HL-60/S4 treated with phorbol 12-myristate 13-acetate at 8.2 ng/mL for 4 days and 3 days (cell line): Measurements from ENCODE around the gene GDF7.

ENCODE experiments used
- in situ Hi-C: fragments of 300-500 bp; cut with MboI; formaldehyde crosslinking; loops from 2 replicates; pipeline ENCODE4 v1.15.0; 2022; ENCODE audit warnings: low sequenced_read_pairs

GDF7 gene

GRCh38 chr2:20666304-20667150 lies at the start of gene GDF7:
GDF7 (plus strand) TSS chr2:20667144; CDS start chr2:20667240, 96 bp downstream.
- in situ Hi-C loops: loop anchor here (10.0 kb wide), 1 partner anchor 298 kb away; no protein-coding TSS in a partner anchor

DNA sequence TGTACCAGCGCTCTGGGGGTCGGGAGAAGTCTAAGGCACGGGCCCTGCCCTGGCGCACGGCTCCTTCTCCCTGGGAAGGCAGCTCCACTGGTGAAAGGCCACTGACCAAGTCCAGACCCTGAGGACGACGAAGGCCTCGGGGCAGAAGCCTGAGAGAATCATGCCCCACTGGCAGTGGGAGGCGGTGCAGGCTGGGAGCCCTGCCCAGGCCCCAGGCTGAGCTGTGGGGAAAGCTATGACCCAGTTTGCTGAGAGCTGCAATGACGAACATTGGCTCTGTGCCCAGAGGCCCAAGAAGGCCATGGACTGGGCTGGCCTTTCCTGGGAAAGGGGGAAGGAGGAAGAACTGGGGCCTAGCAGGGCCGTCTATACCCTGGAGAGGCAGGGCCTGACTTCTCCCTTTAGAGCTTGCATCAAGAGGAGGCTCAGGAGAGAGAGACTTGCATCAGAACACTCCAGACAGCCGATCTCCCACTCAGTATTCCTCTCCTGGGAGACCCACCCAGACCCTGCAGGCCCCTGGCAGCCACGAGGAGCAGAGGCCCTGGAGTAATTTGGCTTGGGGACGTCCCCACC lies 49.0 kb upstream of the GDF7 start:
- in situ Hi-C loops: no loop called here

- in situ Hi-C loops: no loop called here
These were observed 48.5 kb upstream of the GDF7 start for GRCh38 chr2:20618468-20618885.

- in situ Hi-C loops: no loop called here
These were observed 47.9 kb upstream of the GDF7 start for GRCh38 chr2:20618886-20619521.

DNA sequence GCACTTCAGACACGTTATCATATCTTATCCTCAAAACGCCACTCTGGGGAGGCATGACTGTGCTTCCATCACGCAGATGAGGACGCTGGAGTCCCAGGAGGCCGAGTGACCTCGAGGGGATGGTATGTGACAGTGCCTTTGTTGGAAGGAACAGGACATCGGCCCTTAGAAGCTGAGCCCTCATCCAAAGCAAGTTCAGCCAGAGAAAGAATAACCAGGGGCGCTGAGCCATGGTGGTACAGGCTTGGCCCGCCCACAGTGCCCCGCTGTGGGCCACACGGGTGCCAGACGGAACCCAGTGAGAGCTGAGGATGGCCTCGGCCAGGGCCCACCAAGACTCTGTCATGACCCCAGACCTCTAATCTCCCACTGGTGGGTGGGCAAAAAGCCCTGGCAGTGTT lies 47.3 kb upstream of the GDF7 start:
- in situ Hi-C loops: no loop called here

GRCh38 chr2:20620271-20620681 lies 46.7 kb upstream of the GDF7 start:
- in situ Hi-C loops: no loop called here

DNA sequence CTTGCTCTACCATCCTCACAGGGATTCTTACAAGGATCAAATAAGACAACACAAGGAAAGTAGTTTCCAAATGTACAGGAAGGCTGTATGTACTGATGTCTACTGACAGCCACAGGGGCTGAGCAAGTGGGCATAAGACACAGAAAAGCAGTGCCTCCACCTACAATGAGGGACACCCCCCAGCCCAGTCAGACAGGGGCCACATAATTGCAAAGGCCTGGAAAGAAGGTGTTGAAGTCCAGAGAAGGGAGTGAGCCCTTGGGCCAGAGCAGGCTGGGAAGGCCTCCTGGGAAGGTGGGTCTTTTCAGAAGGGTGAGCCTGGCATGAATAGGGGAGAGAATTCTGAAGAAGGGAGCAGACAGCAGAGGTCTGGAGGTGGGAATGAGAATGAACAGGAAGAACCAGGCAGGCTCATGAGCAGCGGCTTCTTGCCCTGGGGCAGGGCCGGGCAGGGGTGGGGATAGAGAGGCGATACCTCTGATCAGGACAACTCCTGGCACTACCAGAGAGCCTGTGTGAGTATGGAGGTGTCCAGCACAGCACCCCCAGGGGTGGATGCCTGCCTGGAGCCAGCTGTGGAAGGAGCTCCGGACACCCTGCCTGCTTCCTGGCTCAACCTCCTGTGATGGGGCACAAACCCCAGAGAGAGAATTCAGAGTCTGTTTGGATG lies 46.1 kb upstream of the GDF7 start:
- in situ Hi-C loops: no loop called here

DNA sequence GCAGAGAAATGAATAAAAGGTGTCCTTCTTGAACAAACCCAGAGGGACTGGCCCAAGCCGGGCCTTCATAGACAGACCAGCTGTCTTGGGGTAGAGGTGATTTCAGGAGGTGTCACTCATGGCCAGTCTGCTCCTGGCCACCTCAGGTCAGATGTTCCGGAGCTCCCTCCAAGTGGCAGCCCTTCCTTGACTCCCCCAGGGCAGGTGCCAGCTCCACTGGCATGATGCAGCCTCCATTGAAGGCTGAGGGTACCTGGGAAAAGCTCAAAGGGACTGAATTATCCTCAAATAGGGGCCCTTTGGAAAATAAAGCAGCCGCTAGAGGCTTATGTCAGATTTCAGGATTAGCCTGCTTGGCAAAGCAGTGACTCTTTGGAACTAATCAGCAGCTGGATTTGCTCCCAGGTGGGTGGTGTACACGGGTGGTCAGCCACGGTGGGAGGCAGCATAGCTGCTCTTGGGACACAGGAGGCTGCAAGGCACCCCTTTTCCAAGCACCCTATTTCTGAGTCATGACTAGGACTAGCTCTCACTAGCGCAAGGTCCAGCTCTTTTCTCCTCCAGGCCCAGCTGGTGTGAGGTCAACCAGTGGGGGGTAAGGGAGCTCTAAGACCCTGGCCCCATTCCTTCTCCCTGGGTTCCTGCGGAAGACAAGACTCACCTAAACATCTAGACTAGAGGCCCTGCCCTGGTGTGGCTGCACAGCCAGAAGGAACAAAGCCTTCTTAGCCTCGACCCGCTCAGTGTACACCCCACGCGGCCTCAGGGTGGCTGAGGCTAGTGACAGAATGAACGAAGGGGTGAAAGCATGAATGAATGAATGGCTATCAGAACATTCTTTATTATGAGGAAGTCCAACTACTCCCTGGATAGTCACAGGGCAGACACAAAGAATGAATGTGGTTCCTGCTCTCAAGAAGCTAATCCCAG lies 45.3 kb upstream of the GDF7 start:
- in situ Hi-C loops: no loop called here

DNA sequence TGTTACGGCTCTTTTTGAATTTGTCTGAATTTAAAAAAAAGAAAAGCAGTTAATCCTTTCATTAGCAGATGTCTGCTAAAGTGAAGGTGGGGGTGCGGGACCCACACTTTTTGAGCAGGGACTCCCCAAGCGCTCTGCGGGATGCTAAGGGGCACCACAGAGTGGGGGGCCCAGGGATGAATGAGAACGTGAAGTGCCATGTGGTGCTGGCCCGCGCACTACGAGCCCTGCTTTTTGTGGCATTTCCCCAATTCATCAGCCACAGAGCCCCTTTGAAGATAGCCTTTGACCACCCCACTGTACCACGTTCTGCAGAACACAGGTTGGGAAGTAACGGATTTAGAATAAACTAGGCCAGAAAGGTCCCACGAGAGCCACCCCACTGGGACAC lies 44.7 kb upstream of the GDF7 start:
- in situ Hi-C loops: no loop called here

GRCh38 chr2:20622731-20623130 lies 44.2 kb upstream of the GDF7 start:
- in situ Hi-C loops: no loop called here

DNA sequence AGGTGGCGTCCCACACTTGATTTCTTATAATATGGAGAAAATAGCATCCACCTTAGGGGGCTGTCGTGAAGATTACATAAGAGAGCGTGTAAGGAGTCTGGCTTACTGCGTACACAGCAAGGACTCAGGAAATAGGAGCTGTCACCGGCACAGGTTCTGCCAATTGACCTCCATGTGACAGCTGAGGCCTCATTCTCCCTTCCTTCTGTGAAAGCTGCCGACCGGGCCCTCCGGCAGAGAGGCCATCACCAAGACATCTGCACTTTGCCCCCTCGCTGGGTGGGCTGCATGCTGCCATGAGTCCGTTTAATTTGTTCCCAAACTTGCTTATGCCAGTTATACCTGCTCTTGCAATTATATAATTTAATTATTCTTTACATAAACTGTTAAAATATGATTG lies 43.7 kb upstream of the GDF7 start:
- in situ Hi-C loops: no loop called here

DNA sequence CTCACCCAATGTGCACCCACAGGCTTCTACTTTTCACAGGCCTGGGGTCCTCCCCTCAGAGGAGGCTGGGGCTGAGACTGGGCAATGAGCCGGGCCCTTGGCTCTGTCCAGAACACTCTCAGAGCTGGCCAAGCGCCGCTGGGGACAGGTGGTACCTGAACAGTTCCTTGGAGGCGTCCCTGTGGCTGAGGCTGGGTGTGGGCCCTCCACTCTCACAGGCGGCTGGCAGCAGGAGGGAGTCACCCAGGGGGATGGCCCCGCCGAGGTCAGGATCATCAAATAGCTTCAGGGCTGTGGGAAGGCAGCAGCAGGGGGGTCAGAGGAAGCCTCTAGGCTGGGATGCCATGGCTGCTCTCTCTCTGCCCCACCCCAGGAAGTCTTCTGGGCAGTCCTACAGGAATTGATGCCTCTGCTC lies 43.2 kb upstream of the GDF7 start:
- in situ Hi-C loops: no loop called here

- in situ Hi-C loops: no loop called here
These were observed 42.6 kb upstream of the GDF7 start for GRCh38 chr2:20624156-20624883.

DNA sequence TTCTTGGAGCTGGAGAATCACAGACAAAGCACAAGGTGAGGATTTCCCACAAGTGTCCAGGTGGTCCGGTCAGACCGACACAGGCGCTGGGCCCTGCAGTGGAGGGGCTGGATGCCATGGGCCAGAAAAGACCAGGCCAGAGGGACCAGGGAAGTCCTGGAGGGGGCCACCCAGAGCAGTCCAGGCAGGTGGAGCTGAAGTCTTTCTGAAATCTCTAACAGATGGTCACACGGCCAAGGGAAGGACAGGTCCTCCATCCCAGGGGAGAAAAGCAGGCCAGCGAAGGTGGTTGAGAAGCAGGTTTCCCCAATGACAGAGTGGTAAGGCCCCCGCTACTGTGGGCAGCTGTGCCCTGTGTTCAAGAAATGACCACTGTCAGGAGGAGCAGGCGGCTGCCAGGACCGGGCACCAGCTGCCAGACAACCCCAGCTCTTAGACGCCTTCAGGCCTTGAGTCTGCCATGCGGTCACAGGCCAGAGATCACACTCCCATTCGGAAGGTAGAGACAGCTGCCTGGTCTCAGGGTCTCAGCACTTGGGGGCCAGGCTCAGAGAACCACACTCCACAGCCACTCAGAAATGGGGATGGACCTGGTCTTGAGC lies 42.0 kb upstream of the GDF7 start:
- in situ Hi-C loops: no loop called here

DNA sequence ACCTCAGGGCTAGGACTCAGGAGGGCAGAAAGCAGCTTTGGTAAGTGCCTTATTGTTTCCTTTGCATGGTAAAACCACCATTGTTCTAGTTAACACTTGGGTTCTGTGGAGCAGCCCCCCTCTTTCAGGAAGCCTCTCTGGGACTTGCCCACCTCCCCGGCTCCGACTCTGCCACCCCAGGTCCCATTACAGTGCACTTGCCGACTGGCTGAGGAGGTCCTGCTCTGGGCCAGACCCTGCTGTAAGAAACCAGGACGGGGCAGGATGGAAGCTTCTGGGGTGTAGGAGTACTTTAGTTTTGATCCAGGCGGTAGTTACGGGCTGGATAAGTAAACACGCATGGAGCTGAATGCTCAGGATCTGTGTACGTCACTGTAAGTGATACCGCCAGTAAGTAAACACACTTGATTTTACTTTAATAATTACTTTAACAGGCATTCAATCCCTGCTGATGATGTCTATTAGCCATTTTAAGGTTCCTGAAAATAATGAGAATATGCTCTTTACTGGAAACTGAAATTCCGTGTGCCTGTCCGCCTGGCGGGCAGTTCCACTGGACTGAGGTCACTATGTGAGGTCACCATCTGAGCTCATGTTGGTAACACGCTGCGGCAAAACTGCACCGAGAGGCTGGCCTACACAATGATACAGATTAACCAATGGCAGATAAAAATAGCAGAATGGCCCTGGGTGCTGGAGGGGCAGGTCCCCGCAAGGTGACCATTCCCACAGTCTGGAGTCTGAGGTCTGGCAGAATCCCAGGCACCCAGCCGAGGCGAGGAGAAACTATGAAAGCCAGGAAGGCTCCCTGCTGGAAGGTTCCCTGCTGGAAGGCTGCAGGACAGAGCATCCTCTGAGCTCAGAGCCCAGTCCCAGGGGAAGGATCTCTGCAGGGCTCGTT lies 41.2 kb upstream of the GDF7 start:
- in situ Hi-C loops: no loop called here

- in situ Hi-C loops: no loop called here
These were observed 40.6 kb upstream of the GDF7 start for GRCh38 chr2:20626392-20626697.

DNA sequence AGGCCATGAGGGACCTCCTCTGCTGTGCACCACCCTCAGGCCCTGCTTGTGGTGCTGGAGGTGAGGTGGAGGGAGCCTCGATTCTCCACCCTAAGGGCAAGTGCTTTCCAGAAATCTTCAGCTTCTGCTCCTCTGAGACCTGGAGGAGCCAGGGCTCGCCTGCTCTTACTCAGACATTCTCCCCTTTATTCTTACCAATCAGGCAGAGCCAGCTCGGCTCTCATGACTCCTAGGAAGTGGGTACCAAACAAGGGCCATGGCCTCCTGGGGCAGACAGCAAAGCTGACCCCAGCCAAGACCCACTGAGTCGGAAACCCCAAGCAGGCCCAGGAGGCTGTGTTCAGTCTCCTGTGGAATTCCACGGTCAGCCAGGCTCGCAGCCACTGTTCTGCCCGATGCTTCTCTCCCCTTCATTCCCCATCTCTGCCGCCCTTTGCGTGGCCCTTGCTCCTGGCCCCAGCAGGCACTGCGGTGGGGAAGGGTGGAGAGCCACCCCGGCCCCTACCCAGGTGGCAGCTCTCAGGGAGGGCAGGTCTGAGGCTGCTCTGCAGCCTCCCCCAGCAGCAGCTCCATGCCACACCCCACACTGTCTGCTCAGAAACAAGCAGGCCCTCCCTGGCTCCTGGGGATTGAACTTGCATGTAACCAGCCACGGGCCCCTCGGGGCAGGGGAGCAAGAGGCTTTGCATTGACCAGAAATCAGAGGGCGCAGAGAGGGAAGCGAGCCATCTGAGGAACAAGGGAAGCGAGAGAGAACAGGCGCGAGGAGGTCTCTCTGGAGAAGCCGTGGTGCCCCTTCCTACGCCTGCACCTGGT lies 40.0 kb upstream of the GDF7 start:
- in situ Hi-C loops: no loop called here
